Endothelial cell of umbilical vein (primary cell): ENCODE measurements around the gene KIAA0408.

Experiments
- EZH2 ChIP-seq: IDR thresholded peaks from 2 replicates; pipeline ENCODE4 v1.6.1; 2012; ENCODE audit warnings: borderline replicate concordance, low read depth, mild to moderate bottlenecking, moderate library complexity, low read length, inconsistent platforms; ENCODE audit not compliant: severe bottlenecking
- MAX ChIP-seq: IDR thresholded peaks from 2 replicates; pipeline ENCODE4 v1.6.1; 2011; ENCODE audit not compliant: insufficient read depth, insufficient read length
- POLR2A ChIP-seq: IDR thresholded peaks from 2 replicates; pipeline ENCODE4 v1.6.1; 2012; ENCODE audit warnings: low read depth, mild to moderate bottlenecking, control low read depth, low read length
- POLR2AphosphoS5 ChIP-seq: IDR thresholded peaks from 2 replicates; pipeline ENCODE4 v1.6.1; 2012; ENCODE audit warnings: low read depth, mild to moderate bottlenecking, control low read depth, low read length, moderate library complexity; ENCODE audit not compliant: insufficient read depth
- TF ChIP-seq, protein P1 (sequence below), 2 donors: IDR thresholded peaks; 1 replicate in 1 of 2; 2 replicates in 1 of 2; pipeline ENCODE4 v1.5.1; 2011; ENCODE audit warnings: low read length in 2 of 2, mild to moderate bottlenecking in 2 of 2, moderate library complexity in 2 of 2, control low read depth in 1 of 2, inconsistent platforms in 1 of 2, low read depth in 1 of 2; ENCODE audit not compliant: insufficient read depth in 1 of 2; ENCODE audit errors: extremely low read depth in 1 of 2

DNA sequence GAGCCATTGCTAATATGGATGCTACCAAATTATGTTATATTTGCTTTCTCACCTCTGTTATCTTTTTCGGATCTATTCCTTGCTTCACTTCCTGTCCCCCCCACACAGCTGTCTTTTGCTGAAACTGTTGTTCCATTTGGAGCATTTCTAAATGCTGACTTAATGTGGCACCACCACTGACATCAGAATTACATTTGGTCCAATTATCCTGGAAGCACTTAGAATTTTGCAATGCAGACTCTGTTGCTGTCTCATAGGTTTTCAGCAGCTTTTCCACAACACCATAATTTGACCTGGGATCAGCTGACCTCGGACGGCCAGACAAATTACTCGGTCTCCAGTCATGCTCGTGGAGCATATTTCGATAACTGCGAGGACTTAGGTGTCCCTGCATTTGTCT, 12.8 kb downstream of the KIAA0408 start:
- TF ChIP-seq, protein P1, sequence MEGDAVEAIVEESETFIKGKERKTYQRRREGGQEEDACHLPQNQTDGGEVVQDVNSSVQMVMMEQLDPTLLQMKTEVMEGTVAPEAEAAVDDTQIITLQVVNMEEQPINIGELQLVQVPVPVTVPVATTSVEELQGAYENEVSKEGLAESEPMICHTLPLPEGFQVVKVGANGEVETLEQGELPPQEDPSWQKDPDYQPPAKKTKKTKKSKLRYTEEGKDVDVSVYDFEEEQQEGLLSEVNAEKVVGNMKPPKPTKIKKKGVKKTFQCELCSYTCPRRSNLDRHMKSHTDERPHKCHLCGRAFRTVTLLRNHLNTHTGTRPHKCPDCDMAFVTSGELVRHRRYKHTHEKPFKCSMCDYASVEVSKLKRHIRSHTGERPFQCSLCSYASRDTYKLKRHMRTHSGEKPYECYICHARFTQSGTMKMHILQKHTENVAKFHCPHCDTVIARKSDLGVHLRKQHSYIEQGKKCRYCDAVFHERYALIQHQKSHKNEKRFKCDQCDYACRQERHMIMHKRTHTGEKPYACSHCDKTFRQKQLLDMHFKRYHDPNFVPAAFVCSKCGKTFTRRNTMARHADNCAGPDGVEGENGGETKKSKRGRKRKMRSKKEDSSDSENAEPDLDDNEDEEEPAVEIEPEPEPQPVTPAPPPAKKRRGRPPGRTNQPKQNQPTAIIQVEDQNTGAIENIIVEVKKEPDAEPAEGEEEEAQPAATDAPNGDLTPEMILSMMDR (IDR thresholded peaks at IDR 0.05; ENCODE audit: extremely low read depth in 1 of 2, insufficient read depth in 1 of 2, low read depth in 1 of 2, low read length in 2 of 2), result no peak
- TF ChIP-seq MAX, result no peak
- TF ChIP-seq EZH2, result no peak
- TF ChIP-seq POLR2A, result no peak
- TF ChIP-seq POLR2AphosphoS5, result no peak
